Right forelimb (tissue), 1 donor: ENCODE data around the gene IL36B.

Experiments used
- DNase-seq: peaks from one replicate; pipeline ENCODE4 v3.0.0-alpha.2; 2018

Gene IL36B

DNA sequence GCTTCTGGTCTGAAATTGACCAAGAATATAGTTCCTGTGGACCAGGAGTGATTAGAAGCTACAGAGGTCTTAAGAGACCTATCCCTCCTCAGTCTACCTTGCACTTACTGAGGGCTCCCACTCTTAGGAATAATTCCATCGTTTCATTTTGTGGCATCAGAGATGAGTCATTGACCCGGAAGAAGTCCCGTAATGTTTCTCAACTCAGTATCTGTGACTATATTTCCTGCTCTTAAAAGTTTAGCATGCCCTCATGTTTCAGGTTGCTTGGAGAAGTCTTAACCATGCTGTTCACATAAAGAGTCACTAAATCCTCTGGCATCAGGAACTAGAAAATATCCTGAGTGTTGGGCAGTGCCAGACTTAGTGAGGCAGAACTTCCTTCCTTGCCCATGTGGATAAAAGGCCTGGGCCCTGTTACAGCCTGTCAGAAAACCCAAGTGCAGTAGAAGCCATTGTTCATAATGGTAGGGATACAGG, 47.6 kb downstream of the IL36B start, which contains the start of gene IL36A:
TSS of gene IL36A (plus strand) at position 430 of the 480 bp plus-strand sequence. CDS start 413 bp downstream, outside the sequence.
- DNase-seq: no peak

DNA sequence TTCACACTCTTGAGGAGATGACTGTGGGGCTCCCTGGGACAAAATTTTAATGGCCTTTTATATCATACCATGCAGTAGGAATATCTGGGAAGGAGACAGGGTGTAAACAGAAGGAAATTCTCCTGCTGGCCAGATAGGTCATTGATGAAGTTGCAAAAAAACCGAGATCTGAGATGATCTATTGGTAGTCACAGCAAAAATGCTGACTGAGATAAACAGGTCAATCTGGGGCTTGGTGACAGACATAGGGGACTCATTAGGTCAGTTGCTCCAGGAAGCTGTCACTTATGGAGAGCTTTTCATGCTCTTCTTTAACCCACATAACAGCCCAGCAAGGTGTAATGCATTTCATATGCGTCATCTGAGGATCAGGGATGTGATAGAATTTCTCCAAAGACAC, 50.0 kb downstream of the IL36B start:
- no peak for DNase-seq

DNA sequence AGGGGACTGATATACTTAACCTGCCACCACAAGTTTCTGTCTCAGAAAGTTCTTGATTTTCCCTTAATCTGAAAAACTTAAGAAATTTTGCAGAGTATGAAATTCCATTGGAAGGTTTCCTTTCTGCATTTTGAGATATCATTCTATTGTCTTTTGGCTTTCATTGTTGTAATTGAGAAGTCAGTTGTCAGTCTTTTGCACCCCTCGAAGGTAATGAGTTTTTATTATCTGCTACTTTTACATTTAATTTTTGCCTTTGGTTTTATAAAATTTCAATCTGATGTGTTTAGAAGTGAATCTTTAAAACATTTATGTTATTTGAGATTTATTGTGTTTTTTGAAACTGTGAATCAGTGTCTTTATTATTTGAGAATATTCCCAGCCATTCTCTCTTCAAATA, 52.2 kb downstream of the IL36B start:
- no peak for DNase-seq

DNA sequence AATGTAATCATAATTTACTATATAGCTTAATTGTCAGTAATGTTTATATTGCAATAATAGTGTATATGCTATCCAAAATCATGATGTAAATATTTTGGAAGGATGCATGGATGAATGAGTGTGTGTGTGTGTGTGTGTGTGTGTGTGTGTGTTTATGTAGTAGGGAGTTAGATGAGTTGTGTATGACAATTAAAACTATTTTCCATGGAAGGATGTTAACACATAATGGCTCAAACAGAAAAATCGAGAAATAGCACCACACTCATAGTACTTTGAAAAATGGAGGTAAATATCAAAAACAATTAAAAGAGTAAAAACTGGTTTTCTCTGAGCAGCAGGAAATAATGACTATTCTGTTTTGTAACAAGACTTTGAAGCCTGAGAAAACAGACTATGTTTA, 55.5 kb downstream of the IL36B start:
- DNase-seq: no peak

DNA sequence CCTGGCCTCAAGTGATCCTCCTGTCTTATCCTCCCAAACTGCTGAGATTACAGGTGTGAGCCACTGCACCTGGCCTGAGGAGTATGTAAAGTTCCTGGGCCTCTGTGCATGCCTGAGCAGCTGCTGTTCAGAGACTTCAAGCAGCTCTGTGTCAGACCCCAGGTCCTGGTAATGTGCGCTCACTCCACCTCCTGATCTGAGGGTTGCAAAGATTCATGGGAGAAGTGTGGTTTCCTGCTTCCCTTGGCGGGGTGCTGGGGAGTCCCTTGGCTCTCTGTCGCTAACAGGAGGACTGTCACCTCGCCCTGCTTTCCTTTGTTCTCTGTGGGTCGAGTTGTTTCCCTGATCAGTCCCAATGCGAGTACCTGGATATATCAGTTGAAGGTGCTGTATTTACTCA, 56.0 kb downstream of the IL36B start:
- DNase-seq: no peak

GRCh38 chr2:112995346-112995920, 57.2 kb downstream of the IL36B start:
- no peak for DNase-seq

DNA sequence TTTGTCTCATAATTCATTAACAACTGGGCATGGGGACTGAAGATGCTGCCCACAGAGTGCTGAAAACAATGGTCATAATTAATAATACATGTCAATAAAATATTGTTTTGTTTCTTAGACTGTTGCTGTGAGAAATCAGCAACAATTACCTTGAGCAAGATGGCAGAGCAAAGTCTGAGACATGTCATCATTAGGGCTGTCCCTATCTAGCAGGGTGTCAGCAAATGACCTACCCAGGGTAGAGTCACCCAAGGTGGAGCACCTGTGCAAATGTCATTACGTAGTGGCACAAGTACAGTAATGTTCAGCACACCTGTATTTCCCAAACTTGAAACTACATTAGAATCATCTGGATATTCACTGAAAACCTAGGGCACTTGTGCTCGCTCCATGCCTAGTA, 58.0 kb downstream of the IL36B start:
- no peak for DNase-seq

- DNase-seq: no peak
These were observed 58.8 kb downstream of the IL36B start for GRCh38 chr2:112993831-112994230.

GRCh38 chr2:112989611-112990010, 63.1 kb downstream of the IL36B start:
- DNase-seq: no peak

DNA sequence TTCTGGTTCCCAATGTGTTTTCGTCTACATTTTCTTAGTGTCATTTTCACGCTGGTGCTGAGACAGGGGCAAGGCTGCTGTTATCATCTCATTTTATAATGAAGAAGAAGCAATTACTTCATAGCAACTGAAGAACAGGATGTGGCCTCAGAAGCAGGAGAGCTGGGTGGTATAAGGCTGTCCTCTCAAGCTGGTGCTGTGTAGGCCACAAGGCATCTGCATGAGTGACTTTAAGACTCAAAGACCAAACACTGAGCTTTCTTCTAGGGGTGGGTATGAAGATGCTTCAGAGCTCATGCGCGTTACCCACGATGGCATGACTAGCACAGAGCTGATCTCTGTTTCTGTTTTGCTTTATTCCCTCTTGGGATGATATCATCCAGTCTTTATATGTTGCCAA, 67.6 kb downstream of the IL36B start:
- DNase-seq: no peak

- DNase-seq: no peak
These were observed 72.1 kb downstream of the IL36B start for GRCh38 chr2:112980537-112980936.

DNA sequence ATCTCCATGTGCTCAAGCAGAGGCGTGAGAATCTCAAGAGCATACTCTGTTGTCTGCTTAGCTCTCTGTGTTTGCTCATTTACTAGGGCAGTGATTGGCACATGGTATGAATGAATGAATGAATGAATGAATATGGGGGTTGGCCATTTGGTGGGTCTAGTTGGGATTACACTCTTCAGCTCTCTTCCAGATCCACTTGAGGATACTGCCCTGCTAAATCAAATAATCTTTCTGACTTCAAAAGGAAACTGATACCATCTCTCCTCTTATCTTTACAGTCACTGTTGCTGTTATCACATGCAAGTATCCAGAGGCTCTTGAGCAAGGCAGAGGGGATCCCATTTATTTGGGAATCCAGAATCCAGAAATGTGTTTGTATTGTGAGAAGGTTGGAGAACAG, 72.9 kb downstream of the IL36B start:
- DNase-seq: no peak

- DNase-seq: no peak
These were observed 75.1 kb downstream of the IL36B start, which contains the start of gene IL36G for GRCh38 chr2:112977559-112978056. Gene IL36G (plus strand): TSS chr2:112978006. CDS start chr2:112978639, 633 bp downstream.
